Colonic mucosa (tissue), 4 donors: ENCODE data around the gene SOHLH1. TPM values are rescaled to one million over a fixed set of nuclear protein-coding genes. Genes with fewer than 3 reads are reported as not detected.

Source experiments
- DNase-seq: peaks from one replicate; pipeline ENCODE4 v3.0.0-alpha.2; 2020
- H3K27ac ChIP-seq: fragments of 200-600 bp; one replicate; pipeline ENCODE4 v1.8.0; 2021
- H3K27me3 ChIP-seq: fragments of 200-600 bp; one replicate; pipeline ENCODE4 v1.8.0; 2021
- H3K36me3 ChIP-seq: fragments of 200-600 bp; one replicate; pipeline ENCODE4 v1.8.0; 2021
- H3K4me1 ChIP-seq: fragments of 200-600 bp; one replicate; pipeline ENCODE4 v1.8.0; 2021; ENCODE audit warnings: mild to moderate bottlenecking
- H3K4me3 ChIP-seq: fragments of 200-600 bp; one replicate; pipeline ENCODE4 v1.8.0; 2021
- H3K9ac ChIP-seq, 2 donors: one replicate each; pipeline ENCODE4 v1.7.0; 2013; ENCODE audit warnings: control low read depth in 2 of 2, low read depth in 2 of 2, low read length in 2 of 2
- H3K9me3 ChIP-seq: fragments of 200-600 bp; one replicate; pipeline ENCODE4 v1.8.0; 2021
- CTCF ChIP-seq: fragments of 200-600 bp; IDR thresholded peaks from one replicate; pipeline ENCODE4 v1.8.0; 2022; ENCODE audit warnings: antibody characterized with exemption, mild to moderate bottlenecking
- intact Hi-C: fragments of 100-400 bp; cut with DNase I; formaldehyde crosslinking; loops from one replicate; pipeline ENCODE4 v1.14.1; 2022
- total RNA-seq, 2 donors: library from RNA; stranded (reverse); fragmentation: NEBNext Ultra II Directional in 1 of 2; extraction: Animal tissue kit (Norgen Biotek cat#: 25700) in 1 of 2; gene quantifications; one replicate each; pipeline ENCODE4 v1.2.1, GENCODE V29; 2021
- donor health status: healthy.
- donor health status: DM: no; HTN: no; CAD: no.
- donor health status: DM: no; HTN: no; CAD: no.

Gene SOHLH1
- total RNA-seq, 2 donors from 2014 or later, result not detected

- H3K9me3 ChIP-seq, result no peaks in the 10 kb centered on the region
- H3K9ac ChIP-seq, result no peak overlapping the region
- no peak overlapping the region for H3K4me3 ChIP-seq
- no peaks in the 10 kb centered on the region for H3K4me1 ChIP-seq
- DNase-seq, result no peak
- no peaks in the 10 kb centered on the region for H3K36me3 ChIP-seq
- no peak overlapping the region for H3K27ac ChIP-seq
- H3K27me3 ChIP-seq, result no peaks in the 10 kb centered on the region
- no peak for TF ChIP-seq CTCF
- intact Hi-C loops, result no loop called here
These were observed 34.2 kb downstream of the SOHLH1 start for GRCh38 chr9:135664801-135665794.

GRCh38 chr9:135664266-135664665 lies 35.0 kb downstream of the SOHLH1 start:
- no peak overlapping the region for H3K9ac ChIP-seq
- no peak for DNase-seq
- no peak overlapping the region for H3K27ac ChIP-seq
- intact Hi-C loops, result no loop called here
- H3K27me3 ChIP-seq, result no peaks in the 10 kb centered on the region
- H3K4me1 ChIP-seq, result no peaks in the 10 kb centered on the region
- no peak overlapping the region for H3K4me3 ChIP-seq
- H3K9me3 ChIP-seq, result no peaks in the 10 kb centered on the region
- H3K36me3 ChIP-seq, result no peaks in the 10 kb centered on the region
- TF ChIP-seq CTCF, result no peak

GRCh38 chr9:135663857-135664256 lies 35.4 kb downstream of the SOHLH1 start:
- no peaks in the 10 kb centered on the region for H3K9me3 ChIP-seq
- DNase-seq, result no peak
- H3K4me1 ChIP-seq, result no peaks in the 10 kb centered on the region
- H3K36me3 ChIP-seq, result no peaks in the 10 kb centered on the region
- no peak overlapping the region for H3K27ac ChIP-seq
- H3K4me3 ChIP-seq, result no peak overlapping the region
- no peak overlapping the region for H3K9ac ChIP-seq
- TF ChIP-seq CTCF, result no peak
- intact Hi-C loops, result no loop called here
- no peaks in the 10 kb centered on the region for H3K27me3 ChIP-seq

- no peak for DNase-seq
- H3K4me1 ChIP-seq, result no peaks in the 10 kb centered on the region
- intact Hi-C loops, result no loop called here
- no peaks in the 10 kb centered on the region for H3K36me3 ChIP-seq
- no peaks in the 10 kb centered on the region for H3K27me3 ChIP-seq
- H3K9me3 ChIP-seq, result no peaks in the 10 kb centered on the region
- H3K4me3 ChIP-seq, result no peak overlapping the region
- TF ChIP-seq CTCF, result no peak
- H3K27ac ChIP-seq, result no peak overlapping the region
- H3K9ac ChIP-seq, result no peak overlapping the region
These were observed 35.9 kb downstream of the SOHLH1 start for GRCh38 chr9:135663451-135663770.

- no peaks in the 10 kb centered on the region for H3K9me3 ChIP-seq
- no peaks in the 10 kb centered on the region for H3K36me3 ChIP-seq
- H3K4me3 ChIP-seq, result no peak within 1 kb of the TSS
- DNase-seq, result no peak
- H3K27ac ChIP-seq, result no peak within 1 kb of the TSS
- H3K4me1 ChIP-seq, result no peaks in the 10 kb centered on the region
- no peaks in the 10 kb centered on the region for H3K27me3 ChIP-seq
- intact Hi-C loops, result no loop called here
- TF ChIP-seq CTCF, result no peak
- H3K9ac ChIP-seq, result no peak within 1 kb of the TSS
These were observed 36.4 kb downstream of the SOHLH1 start, which contains the start of gene LCN9 for GRCh38 chr9:135662758-135663450. Gene LCN9 (plus strand): TSS chr9:135663309. CDS start chr9:135663322, 13 bp downstream.
